Smooth muscle cell (in vitro differentiated cells): ENCODE measurements around the gene GHRH. TPM values are rescaled to one million over a fixed set of nuclear protein-coding genes. Genes with fewer than 3 reads are reported as not detected.

Experiments used
- DNase-seq: peaks from one replicate; lab custom pipeline; 2025; ENCODE audit not compliant: unreplicated experiment; lab: John Stamatoyannopoulos, UW
- H2AFZ ChIP-seq: fragments of 200-600 bp; sonication (generic); 2 replicates; pipeline ENCODE4 v1.6.0; 2016; ENCODE audit warnings: antibody characterized with exemption, low read depth, mild to moderate bottlenecking
- H3F3A ChIP-seq: fragments of 200-600 bp; sonication (generic); 2 replicates; pipeline ENCODE4 v1.6.0; 2017; ENCODE audit warnings: antibody characterized with exemption, low read depth
- H3K27ac ChIP-seq: fragments of 200-600 bp; sonication (generic); 2 replicates; pipeline ENCODE4 v1.5.1; 2016; ENCODE audit warnings: low read depth, mild to moderate bottlenecking
- H3K27me3 ChIP-seq: fragments of 200-600 bp; sonication (generic); 2 replicates; pipeline ENCODE4 v1.6.1; 2016; ENCODE audit warnings: low read depth, mild to moderate bottlenecking
- H3K36me3 ChIP-seq: fragments of 200-600 bp; sonication (generic); 2 replicates; pipeline ENCODE4 v1.5.1; 2016; ENCODE audit warnings: low read depth
- H3K4me1 ChIP-seq: fragments of 200-600 bp; sonication (generic); 2 replicates; pipeline ENCODE4 v1.5.1; 2016; ENCODE audit warnings: low read depth
- H3K4me2 ChIP-seq: fragments of 200-600 bp; sonication (generic); 2 replicates; pipeline ENCODE4 v1.6.0; 2016; ENCODE audit warnings: mild to moderate bottlenecking
- H3K4me3 ChIP-seq: fragments of 200-600 bp; sonication (generic); 2 replicates; pipeline ENCODE4 v1.5.1; 2016; ENCODE audit warnings: mild to moderate bottlenecking
- H3K79me2 ChIP-seq: fragments of 200-600 bp; sonication (generic); 2 replicates; pipeline ENCODE4 v1.6.0; 2016; ENCODE audit warnings: low read depth, mild to moderate bottlenecking
- H3K9ac ChIP-seq: fragments of 200-600 bp; sonication (generic); 2 replicates; pipeline ENCODE4 v1.6.0; 2016; ENCODE audit warnings: low read depth
- H3K9me3 ChIP-seq: fragments of 200-600 bp; sonication (generic); replicated peaks from 2 replicates; pipeline ENCODE4 v1.5.1; 2016; ENCODE audit warnings: low read depth
- H4K20me1 ChIP-seq: fragments of 200-600 bp; sonication (generic); 2 replicates; pipeline ENCODE4 v1.6.0; 2016; ENCODE audit warnings: low read depth
- WGBS: methylation state at CpG from one replicate; pipeline ENCODE4 v1.1.7; 2016; ENCODE audit warnings: low lambda C conversion rate; 5-methylcytosine and 5-hydroxymethylcytosine counted together
- polyA plus RNA-seq: library from polyadenylated mRNA; unstranded; fragments of >200 nt; fragmentation: Nextera tagmentation; extraction: Ambion mirVana; gene quantifications from 2 replicates; pipeline ENCODE4 v1.2.1, GENCODE V29; 2016
- total RNA-seq: library from RNA; depleted of rRNA; stranded (reverse); fragments of >200 nt; gene quantifications from 2 replicates; pipeline ENCODE4 v1.2.3, GENCODE V29; 2014
- TF ChIP-seq, protein P1 (sequence below): fragments of 200-600 bp; sonication (generic); IDR thresholded peaks from 2 replicates; pipeline ENCODE4 v1.5.1; 2017; ENCODE audit warnings: borderline replicate concordance, mild to moderate bottlenecking, antibody characterized with exemption; ENCODE audit not compliant: insufficient read depth, poor library complexity, severe bottlenecking

Gene GHRH
- total and polyA plus RNA-seq, 2 experiments from 2014 or later, result not detected

DNA sequence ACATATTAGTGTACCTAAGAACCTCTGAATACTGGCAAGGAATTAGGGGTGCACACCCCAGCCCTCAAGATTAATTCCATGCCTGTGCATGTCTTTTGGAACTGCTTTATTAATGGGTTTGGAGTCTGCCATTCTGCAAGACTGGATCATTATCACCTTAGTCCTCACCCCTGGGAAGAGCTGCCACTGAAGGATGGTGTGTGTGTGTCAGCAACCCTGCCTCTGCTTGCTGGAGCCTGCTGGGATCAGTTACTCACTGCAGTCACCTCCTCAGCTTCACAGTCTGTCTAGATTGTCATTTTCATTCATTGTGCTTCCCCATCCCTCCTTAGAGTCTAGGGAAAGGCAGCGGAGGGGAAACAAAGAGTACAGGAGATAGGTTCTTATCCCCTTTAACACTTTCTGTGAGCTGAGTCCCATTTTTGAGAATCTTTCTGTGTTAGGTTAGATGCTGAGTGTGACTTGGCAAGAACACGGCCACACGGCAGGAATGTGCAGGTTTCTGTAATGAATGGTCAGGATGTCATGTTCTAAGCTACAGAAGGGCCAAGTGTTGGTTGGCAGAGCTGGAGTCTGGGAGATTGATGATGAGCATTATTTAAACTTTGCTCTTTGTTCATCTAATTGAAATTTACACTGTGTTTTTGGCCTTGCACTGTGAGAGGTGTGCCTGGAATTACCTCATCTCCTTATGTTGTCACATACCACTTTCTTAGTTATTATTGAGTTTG is 21.1 kb downstream of the GHRH start:
- peaks cover 9% of the 10 kb centered on the region for H4K20me1 ChIP-seq
- no peak overlapping the region for H3K27ac ChIP-seq
- H3K4me3 ChIP-seq, result no peak overlapping the region
- H3K4me1 ChIP-seq, result peaks cover 13% of the 10 kb centered on the region
- H3K27me3 ChIP-seq, result no peaks in the 10 kb centered on the region
- peaks cover 17% of the 10 kb centered on the region for H3K36me3 ChIP-seq
- H3F3A ChIP-seq, result no peaks in the 10 kb centered on the region
- WGBS, result 95% methylated on average over 3 of the region's 3 CpGs
- H3K9me3 ChIP-seq, result no peaks in the 10 kb centered on the region
- no peak for DNase-seq
- no peak overlapping the region for H2AFZ ChIP-seq
- H3K9ac ChIP-seq, result no peak overlapping the region
- H3K79me2 ChIP-seq, result no peaks in the 10 kb centered on the region
- H3K4me2 ChIP-seq, result no peak overlapping the region
- TF ChIP-seq, protein P1, sequence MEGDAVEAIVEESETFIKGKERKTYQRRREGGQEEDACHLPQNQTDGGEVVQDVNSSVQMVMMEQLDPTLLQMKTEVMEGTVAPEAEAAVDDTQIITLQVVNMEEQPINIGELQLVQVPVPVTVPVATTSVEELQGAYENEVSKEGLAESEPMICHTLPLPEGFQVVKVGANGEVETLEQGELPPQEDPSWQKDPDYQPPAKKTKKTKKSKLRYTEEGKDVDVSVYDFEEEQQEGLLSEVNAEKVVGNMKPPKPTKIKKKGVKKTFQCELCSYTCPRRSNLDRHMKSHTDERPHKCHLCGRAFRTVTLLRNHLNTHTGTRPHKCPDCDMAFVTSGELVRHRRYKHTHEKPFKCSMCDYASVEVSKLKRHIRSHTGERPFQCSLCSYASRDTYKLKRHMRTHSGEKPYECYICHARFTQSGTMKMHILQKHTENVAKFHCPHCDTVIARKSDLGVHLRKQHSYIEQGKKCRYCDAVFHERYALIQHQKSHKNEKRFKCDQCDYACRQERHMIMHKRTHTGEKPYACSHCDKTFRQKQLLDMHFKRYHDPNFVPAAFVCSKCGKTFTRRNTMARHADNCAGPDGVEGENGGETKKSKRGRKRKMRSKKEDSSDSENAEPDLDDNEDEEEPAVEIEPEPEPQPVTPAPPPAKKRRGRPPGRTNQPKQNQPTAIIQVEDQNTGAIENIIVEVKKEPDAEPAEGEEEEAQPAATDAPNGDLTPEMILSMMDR, result no peak

DNA sequence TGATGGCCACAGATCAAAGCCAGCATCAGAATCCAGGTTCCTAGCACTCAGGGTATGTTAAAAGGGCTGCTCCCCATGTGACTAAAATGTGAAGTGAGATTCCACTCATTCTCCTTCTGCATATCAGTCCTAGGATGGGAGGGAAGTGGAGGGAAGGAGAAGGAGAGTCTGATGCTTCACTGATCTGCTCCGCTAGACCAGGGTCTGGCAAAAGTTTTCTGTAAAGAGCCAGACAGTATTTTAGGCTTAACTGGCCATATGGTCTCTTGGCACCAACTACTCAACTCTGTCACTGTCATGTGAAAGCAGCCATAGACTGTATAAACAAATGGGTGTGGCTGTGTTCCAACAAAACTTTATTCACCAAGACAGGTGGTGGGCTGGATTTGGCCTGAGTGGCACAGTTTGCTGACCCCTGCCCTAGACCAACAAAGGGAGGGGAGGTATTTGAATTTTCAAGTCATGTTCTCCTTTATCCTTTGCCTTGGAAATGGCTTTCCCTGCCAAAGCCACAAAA is 22.6 kb downstream of the GHRH start:
- DNase-seq, result no peak
- 89% methylated on average over 1 of the region's 1 CpG for WGBS
- Histone ChIP-seq H2AFZ (no peak overlapping the region), H3K9ac (no peak overlapping the region), H3K27me3 (no peaks in the 10 kb centered on the region), H4K20me1 (peaks cover 9% of the 10 kb centered on the region), H3K9me3 (no peaks in the 10 kb centered on the region), H3K4me1 (no peaks in the 10 kb centered on the region), H3K27ac (no peak overlapping the region), H3K36me3 (peaks cover 17% of the 10 kb centered on the region), H3K79me2 (no peaks in the 10 kb centered on the region), H3K4me2 (no peak overlapping the region), H3K4me3 (no peak overlapping the region), H3F3A (no peaks in the 10 kb centered on the region)
- TF ChIP-seq, protein P1, result no peak

DNA sequence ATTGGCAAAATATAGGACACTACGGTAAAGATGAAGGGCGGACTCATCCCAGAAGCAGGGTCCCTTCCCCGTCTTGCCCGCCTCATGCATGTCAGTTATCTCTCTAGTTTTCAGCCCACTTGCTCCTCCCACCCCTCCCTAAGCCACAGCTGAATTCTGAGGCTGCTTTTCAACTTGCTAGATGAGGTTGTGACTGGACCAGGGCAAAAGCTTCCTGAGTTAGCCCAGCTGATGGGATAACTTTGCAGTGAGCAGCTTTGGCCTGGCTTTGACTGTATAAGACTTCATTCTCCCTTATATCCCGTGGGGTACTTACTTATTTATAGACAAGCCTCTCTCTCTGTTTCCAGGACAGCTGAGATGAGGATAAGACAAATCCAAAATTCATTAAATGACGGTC is 23.2 kb downstream of the GHRH start:
- TF ChIP-seq, protein P1, result no peak
- Histone ChIP-seq H3K4me3 (no peak overlapping the region), H2AFZ (no peak overlapping the region), H3K79me2 (no peaks in the 10 kb centered on the region), H3K9me3 (no peaks in the 10 kb centered on the region), H3K9ac (no peak overlapping the region), H3K4me1 (no peaks in the 10 kb centered on the region), H4K20me1 (peaks cover 9% of the 10 kb centered on the region), H3K27me3 (no peaks in the 10 kb centered on the region), H3K4me2 (no peak overlapping the region), H3K27ac (no peak overlapping the region), H3F3A (no peaks in the 10 kb centered on the region), H3K36me3 (peaks cover 21% of the 10 kb centered on the region)
- 96% methylated on average over 6 of the region's 6 CpGs for WGBS
- DNase-seq, result no peak

DNA sequence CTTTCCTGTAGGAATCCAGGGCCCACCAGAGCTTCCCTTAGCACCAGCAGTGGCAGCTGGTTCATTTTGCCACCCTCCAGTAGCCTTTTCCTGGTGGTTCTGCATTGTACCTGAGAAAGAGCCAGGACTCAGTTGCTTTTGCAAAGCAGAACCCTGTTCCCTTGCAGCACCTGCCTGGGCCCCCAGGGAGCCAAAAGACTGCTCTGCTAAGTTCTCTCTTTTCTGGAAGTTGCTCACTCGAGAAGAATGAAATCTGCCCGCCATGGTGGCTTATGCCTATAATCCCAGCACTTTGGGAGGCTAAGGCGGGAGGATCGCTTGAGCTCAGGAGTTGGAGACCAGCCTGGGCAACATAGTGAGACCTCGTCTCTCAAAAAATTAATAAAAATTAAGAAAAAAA is 24.0 kb downstream of the GHRH start:
- no peak overlapping the region for H3K27ac ChIP-seq
- no peak for DNase-seq
- H3K4me1 ChIP-seq, result no peaks in the 10 kb centered on the region
- peaks cover 27% of the 10 kb centered on the region for H3K36me3 ChIP-seq
- no peaks in the 10 kb centered on the region for H3K79me2 ChIP-seq
- TF ChIP-seq, protein P1, result no peak
- peaks cover 9% of the 10 kb centered on the region for H4K20me1 ChIP-seq
- H3K4me3 ChIP-seq, result no peak overlapping the region
- H3K27me3 ChIP-seq, result no peaks in the 10 kb centered on the region
- H3K9ac ChIP-seq, result no peak overlapping the region
- no peaks in the 10 kb centered on the region for H3F3A ChIP-seq
- no peak overlapping the region for H3K4me2 ChIP-seq
- H3K9me3 ChIP-seq, result no peaks in the 10 kb centered on the region
- WGBS, result 94% methylated on average over 5 of the region's 5 CpGs
- no peak overlapping the region for H2AFZ ChIP-seq
